D721Med (cell line): ENCODE data around the gene ISG15.
"Not testable (repeated sequence)": the region's sequence is repeated elsewhere in the genome, so short reads cannot be mapped to it uniquely, and the experiment has no call there.

Experiments used
- DNase-seq: peaks from one replicate; pipeline ENCODE4 v3.0.0; 2011; ENCODE audit warnings: low spot score; ENCODE audit not compliant: insufficient read length
- FAIRE-seq: peaks from 2 replicates; lab custom pipeline; 2011; peaks lifted over from hg19 to GRCh38; lab: Jason Lieb, UNC
- CTCF ChIP-seq: IDR thresholded peaks from 2 replicates; pipeline ENCODE4 v1.5.1; 2012; ENCODE audit warnings: mild to moderate bottlenecking, control low read depth; ENCODE audit not compliant: insufficient read depth; ENCODE audit errors: missing control alignments

ISG15 gene

GRCh38 chr1:992362-992761 is 20.9 kb upstream of the ISG15 start:
- no peak for DNase-seq
- no peak for FAIRE-seq
- TF ChIP-seq CTCF: no peak

GRCh38 chr1:993379-993995 is 19.8 kb upstream of the ISG15 start:
- TF ChIP-seq CTCF: no peak
- DNase-seq (no peak), FAIRE-seq (no peak)

- not testable (repeated sequence) for FAIRE-seq, DNase-seq
Observed at GRCh38 chr1:994546-994945, 18.8 kb upstream of the ISG15 start.

GRCh38 chr1:995665-996633 is 17.3 kb upstream of the ISG15 start:
- no peak for DNase-seq
- no peak for FAIRE-seq
- no peak for TF ChIP-seq CTCF

- no peak for FAIRE-seq
- no peak for TF ChIP-seq CTCF
- DNase-seq: no peak
Observed at GRCh38 chr1:996851-997712, 16.2 kb upstream of the ISG15 start.

GRCh38 chr1:997713-997992 is 15.6 kb upstream of the ISG15 start:
- DNase-seq (no peak), FAIRE-seq (no peak)
- no peak for TF ChIP-seq CTCF

GRCh38 chr1:997993-998744 is 15.1 kb upstream of the ISG15 start:
- FAIRE-seq: no peak
- DNase-seq: no peak
- TF ChIP-seq CTCF: no peak
